ENCODE measurements around the gene G6PC3.

Gene G6PC3

DNA sequence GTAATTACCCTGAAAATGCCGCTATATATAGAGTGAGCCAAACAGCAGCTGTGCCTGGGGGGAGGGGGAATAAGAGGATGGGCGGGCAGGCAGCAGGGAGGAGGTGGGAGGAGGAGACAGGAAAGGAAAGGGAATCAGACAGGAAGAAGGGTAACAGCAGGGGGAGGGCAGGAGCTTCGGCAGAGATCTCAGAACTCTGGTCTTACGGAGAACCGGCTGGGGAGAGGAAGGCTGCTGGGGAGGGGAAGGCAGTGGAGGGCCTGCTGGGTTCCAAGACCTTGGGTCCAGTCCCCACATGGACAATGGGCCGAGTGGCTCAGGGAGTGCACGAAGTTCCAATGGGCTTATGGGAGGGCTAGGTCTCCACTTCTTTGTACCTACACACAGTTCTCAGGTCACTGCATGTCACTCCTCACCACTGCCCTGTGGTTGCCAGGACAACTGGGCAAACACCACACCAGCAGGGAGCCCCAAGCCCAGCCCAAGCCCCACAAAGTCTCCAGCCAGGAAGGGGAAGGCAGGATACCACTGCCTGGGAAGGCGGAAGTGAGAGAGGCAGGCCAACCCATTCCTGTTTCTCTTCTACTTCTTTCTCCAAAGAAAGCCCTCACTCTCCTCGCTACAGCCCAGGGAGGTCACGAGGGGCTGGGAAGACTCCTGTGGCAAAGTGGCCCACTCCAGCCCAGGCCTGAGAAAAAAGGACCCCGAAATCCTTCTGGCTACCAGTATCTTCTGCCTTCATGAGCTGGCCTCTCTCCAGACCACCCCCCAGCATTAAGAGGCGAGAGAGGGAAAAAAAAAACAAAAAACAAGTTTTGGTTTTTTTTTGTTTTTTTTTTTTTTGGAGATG lies 25.3 kb downstream of the G6PC3 start (continued):
- TF ChIP-seq KLF16 (tag by site-specific recombination; IDR thresholded peaks at IDR 0.05) (peak; percentile 65), WT1 (tag by site-specific recombination; IDR thresholded peaks at IDR 0.05) (peak; percentile 81), KLF1 (tag by site-specific recombination; IDR thresholded peaks at IDR 0.05) (peak; percentile 60), ZNF792 (tag by site-specific recombination; IDR thresholded peaks at IDR 0.05) (no peak), KLF10 (tag by site-specific recombination; IDR thresholded peaks at IDR 0.05) (no peak; the same call in 1 of the 2 replicates), ZNF76 (tag by site-specific recombination; IDR thresholded peaks at IDR 0.05; ENCODE audit: borderline replicate concordance, low read depth) (peak; percentile 75), ZNF2 (tag by site-specific recombination; IDR thresholded peaks at IDR 0.05) (0 out of 2 replicates have a peak, but pooled peaks have one; percentile 67), ZNF324 (tag by site-specific recombination; IDR thresholded peaks at IDR 0.05) (no peak), ZNF121 (tag by site-specific recombination; IDR thresholded peaks at IDR 0.05) (no peak), ZNF664 (tag by site-specific recombination; IDR thresholded peaks at IDR 0.05) (no peak), BCL11A (tag by site-specific recombination; IDR thresholded peaks at IDR 0.05; ENCODE audit: low read depth) (no peak), ZNF530 (tag by site-specific recombination; IDR thresholded peaks at IDR 0.05; ENCODE audit: low read depth) (no peak), ZNF404 (tag by site-specific recombination; IDR thresholded peaks at IDR 0.05) (no peak), ZNF654 (tag by site-specific recombination; IDR thresholded peaks at IDR 0.05; ENCODE audit: low read depth) (no peak), ZFHX2 (tag by site-specific recombination; conservative IDR thresholded peaks at IDR 0.05) (peak; percentile 82), ZNF624 (tag by site-specific recombination; IDR thresholded peaks at IDR 0.05) (no peak), ZNF423 (tag by site-specific recombination; IDR thresholded peaks at IDR 0.05) (no peak), ZBTB48 (tag by site-specific recombination; IDR thresholded peaks at IDR 0.05) (no peak), ZNF776 (tag by site-specific recombination; IDR thresholded peaks at IDR 0.05; ENCODE audit: borderline replicate concordance) (no peak), ZNF791 (tag by site-specific recombination; IDR thresholded peaks at IDR 0.05) (no peak), ZNF335 (tag by site-specific recombination; conservative IDR thresholded peaks at IDR 0.05) (peak; percentile 93), ZNF843 (tag by site-specific recombination; IDR thresholded peaks at IDR 0.05) (peak; percentile 43; the same call in 1 of the 2 replicates)
- TF ChIP-seq, protein P1, sequence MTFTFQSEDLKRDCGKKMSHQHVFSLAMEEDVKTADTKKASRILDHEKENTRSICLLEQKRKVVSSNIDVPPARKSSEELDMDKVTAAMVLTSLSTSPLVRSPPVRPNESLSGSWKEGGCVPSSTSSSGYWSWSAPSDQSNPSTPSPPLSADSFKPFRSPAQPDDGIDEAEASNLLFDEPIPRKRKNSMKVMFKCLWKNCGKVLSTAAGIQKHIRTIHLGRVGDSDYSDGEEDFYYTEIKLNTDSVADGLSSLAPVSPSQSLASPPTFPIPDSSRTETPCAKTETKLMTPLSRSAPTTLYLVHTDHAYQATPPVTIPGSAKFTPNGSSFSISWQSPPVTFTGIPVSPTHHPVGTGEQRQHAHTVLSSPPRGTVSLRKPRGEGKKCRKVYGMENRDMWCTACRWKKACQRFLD (tag by site-specific recombination; IDR thresholded peaks at IDR 0.05) = no peak
- TF ChIP-seq, protein P2, sequence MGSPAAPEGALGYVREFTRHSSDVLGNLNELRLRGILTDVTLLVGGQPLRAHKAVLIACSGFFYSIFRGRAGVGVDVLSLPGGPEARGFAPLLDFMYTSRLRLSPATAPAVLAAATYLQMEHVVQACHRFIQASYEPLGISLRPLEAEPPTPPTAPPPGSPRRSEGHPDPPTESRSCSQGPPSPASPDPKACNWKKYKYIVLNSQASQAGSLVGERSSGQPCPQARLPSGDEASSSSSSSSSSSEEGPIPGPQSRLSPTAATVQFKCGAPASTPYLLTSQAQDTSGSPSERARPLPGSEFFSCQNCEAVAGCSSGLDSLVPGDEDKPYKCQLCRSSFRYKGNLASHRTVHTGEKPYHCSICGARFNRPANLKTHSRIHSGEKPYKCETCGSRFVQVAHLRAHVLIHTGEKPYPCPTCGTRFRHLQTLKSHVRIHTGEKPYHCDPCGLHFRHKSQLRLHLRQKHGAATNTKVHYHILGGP (tag by site-specific recombination; IDR thresholded peaks at IDR 0.05) = no peak
- TF ChIP-seq, protein P3, sequence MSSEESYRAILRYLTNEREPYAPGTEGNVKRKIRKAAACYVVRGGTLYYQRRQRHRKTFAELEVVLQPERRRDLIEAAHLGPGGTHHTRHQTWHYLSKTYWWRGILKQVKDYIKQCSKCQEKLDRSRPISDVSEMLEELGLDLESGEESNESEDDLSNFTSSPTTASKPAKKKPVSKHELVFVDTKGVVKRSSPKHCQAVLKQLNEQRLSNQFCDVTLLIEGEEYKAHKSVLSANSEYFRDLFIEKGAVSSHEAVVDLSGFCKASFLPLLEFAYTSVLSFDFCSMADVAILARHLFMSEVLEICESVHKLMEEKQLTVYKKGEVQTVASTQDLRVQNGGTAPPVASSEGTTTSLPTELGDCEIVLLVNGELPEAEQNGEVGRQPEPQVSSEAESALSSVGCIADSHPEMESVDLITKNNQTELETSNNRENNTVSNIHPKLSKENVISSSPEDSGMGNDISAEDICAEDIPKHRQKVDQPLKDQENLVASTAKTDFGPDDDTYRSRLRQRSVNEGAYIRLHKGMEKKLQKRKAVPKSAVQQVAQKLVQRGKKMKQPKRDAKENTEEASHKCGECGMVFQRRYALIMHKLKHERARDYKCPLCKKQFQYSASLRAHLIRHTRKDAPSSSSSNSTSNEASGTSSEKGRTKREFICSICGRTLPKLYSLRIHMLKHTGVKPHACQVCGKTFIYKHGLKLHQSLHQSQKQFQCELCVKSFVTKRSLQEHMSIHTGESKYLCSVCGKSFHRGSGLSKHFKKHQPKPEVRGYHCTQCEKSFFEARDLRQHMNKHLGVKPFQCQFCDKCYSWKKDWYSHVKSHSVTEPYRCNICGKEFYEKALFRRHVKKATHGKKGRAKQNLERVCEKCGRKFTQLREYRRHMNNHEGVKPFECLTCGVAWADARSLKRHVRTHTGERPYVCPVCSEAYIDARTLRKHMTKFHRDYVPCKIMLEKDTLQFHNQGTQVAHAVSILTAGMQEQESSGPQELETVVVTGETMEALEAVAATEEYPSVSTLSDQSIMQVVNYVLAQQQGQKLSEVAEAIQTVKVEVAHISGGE (tag by site-specific recombination; conservative IDR thresholded peaks at IDR 0.05; ENCODE audit: low read depth) = peak; percentile 75
- TF ChIP-seq, protein P4, sequence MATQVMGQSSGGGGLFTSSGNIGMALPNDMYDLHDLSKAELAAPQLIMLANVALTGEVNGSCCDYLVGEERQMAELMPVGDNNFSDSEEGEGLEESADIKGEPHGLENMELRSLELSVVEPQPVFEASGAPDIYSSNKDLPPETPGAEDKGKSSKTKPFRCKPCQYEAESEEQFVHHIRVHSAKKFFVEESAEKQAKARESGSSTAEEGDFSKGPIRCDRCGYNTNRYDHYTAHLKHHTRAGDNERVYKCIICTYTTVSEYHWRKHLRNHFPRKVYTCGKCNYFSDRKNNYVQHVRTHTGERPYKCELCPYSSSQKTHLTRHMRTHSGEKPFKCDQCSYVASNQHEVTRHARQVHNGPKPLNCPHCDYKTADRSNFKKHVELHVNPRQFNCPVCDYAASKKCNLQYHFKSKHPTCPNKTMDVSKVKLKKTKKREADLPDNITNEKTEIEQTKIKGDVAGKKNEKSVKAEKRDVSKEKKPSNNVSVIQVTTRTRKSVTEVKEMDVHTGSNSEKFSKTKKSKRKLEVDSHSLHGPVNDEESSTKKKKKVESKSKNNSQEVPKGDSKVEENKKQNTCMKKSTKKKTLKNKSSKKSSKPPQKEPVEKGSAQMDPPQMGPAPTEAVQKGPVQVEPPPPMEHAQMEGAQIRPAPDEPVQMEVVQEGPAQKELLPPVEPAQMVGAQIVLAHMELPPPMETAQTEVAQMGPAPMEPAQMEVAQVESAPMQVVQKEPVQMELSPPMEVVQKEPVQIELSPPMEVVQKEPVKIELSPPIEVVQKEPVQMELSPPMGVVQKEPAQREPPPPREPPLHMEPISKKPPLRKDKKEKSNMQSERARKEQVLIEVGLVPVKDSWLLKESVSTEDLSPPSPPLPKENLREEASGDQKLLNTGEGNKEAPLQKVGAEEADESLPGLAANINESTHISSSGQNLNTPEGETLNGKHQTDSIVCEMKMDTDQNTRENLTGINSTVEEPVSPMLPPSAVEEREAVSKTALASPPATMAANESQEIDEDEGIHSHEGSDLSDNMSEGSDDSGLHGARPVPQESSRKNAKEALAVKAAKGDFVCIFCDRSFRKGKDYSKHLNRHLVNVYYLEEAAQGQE (tag by site-specific recombination; IDR thresholded peaks at IDR 0.05) = 0 out of 2 replicates have a peak, but pooled peaks have one; percentile 41
- TF ChIP-seq, protein P5, sequence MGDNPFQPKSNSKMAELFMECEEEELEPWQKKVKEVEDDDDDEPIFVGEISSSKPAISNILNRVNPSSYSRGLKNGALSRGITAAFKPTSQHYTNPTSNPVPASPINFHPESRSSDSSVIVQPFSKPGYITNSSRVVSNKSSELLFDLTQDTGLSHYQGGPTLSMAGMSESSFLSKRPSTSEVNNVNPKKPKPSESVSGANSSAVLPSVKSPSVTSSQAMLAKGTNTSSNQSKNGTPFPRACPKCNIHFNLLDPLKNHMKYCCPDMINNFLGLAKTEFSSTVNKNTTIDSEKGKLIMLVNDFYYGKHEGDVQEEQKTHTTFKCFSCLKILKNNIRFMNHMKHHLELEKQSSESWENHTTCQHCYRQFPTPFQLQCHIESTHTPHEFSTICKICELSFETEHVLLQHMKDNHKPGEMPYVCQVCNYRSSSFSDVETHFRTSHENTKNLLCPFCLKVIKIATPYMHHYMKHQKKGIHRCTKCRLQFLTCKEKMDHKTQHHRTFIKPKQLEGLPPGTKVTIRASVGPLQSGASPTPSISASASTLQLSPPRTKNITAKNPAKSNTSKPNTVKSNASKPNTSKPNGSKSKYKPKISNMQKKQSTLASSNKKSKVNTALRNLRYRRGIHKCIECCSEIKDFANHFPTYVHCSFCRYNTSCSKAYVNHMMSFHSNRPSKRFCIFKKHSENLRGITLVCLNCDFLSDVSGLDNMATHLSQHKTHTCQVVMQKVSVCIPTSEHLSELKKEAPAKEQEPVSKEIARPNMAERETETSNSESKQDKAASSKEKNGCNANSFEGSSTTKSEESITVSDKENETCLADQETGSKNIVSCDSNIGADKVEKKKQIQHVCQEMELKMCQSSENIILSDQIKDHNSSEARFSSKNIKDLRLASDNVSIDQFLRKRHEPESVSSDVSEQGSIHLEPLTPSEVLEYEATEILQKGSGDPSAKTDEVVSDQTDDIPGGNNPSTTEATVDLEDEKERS (tag by site-specific recombination; IDR thresholded peaks at IDR 0.05) = no peak
